B cell (primary cell): ENCODE results near the gene GET4.

ENCODE experiments used
- EZH2 ChIP-seq: IDR thresholded peaks from 2 replicates; pipeline ENCODE4 v1.6.1; 2012; ENCODE audit warnings: borderline replicate concordance, low read depth, mild to moderate bottlenecking, moderate library complexity, low read length; ENCODE audit not compliant: insufficient read depth, poor library complexity, severe bottlenecking
- TF ChIP-seq, protein P1 (sequence below): fragments of 200-600 bp; IDR thresholded peaks from one replicate; pipeline ENCODE4 v1.8.0; 2022; ENCODE audit warnings: antibody characterized with exemption, mild to moderate bottlenecking

GRCh38 chr7:879093-879492 is 2.7 kb downstream of the GET4 start:
- TF ChIP-seq, protein P1, sequence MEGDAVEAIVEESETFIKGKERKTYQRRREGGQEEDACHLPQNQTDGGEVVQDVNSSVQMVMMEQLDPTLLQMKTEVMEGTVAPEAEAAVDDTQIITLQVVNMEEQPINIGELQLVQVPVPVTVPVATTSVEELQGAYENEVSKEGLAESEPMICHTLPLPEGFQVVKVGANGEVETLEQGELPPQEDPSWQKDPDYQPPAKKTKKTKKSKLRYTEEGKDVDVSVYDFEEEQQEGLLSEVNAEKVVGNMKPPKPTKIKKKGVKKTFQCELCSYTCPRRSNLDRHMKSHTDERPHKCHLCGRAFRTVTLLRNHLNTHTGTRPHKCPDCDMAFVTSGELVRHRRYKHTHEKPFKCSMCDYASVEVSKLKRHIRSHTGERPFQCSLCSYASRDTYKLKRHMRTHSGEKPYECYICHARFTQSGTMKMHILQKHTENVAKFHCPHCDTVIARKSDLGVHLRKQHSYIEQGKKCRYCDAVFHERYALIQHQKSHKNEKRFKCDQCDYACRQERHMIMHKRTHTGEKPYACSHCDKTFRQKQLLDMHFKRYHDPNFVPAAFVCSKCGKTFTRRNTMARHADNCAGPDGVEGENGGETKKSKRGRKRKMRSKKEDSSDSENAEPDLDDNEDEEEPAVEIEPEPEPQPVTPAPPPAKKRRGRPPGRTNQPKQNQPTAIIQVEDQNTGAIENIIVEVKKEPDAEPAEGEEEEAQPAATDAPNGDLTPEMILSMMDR, result no peak
- no peak for TF ChIP-seq EZH2
